NOMO-1 (cell line): Measurements from ENCODE around the gene CYSLTR1.
"Not testable (repeated sequence)": the region's sequence is repeated elsewhere in the genome, so short reads cannot be mapped to it uniquely, and the experiment has no call there.

Experiments used
- DNase-seq, 2 experiments: peaks; one replicate each; lab custom pipeline; 2025; ENCODE audit not compliant: unreplicated experiment in 2 of 2; lab: John Stamatoyannopoulos, UW

The CYSLTR1 gene

DNA sequence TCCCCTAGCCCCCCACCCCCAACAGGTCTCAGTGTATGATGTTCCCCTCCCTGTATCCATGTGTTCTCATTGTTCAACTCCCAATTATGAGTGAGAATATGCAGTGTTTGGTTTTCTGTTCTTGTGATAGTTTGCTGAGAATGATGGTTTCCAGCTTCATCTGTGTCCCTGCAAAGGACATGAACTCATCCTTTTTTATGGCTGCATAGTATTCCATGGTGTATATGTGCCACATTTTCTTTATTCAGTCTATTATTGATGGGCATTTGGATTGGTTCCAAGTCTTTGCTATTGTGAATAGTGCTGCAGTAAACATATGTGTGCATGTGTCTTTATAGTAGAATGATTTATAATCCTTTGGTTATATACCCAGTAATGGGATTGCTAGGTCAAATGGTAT lies 101.4 kb downstream of the CYSLTR1 start:
- not testable (repeated sequence) for DNase-seq
